WTC11 (cell line): ENCODE measurements around the gene CHPF. TPM values are rescaled to one million over a fixed set of nuclear protein-coding genes. Genes with fewer than 3 reads are reported as not detected.
A peak's percentile ranks its signal among the peaks of the same experiment; 100 is the strongest.

Experiments used
- ATAC-seq: fragments of 200-7000 bp; cut with Tn5 transposase; 2 replicates; pipeline ENCODE4 v1.10.0; 2021; ENCODE audit warnings: mild to moderate bottlenecking, moderate library complexity
- CTCF ChIA-PET: fragments of 300-600 bp; sonication (Branson Sonifier 250); formaldehyde crosslinking; loops from one replicate; lab custom pipeline; 2021; ENCODE audit warnings: antibody characterized with exemption; lab: Charles Lee
- POLR2A ChIA-PET: fragments of 350-600 bp; sonication (Branson Sonifier 250); formaldehyde crosslinking; loops from one replicate; lab custom pipeline; 2021; ENCODE audit warnings: antibody characterized with exemption; lab: Charles Lee
- DNase-seq: peaks from one replicate; pipeline ENCODE4 v3.0.0; 2021; ENCODE audit warnings: low spot score
- H3K27ac Mint-ChIP-seq: 2 replicates; pipeline ENCODE4 v1.8.0; 2021; ENCODE audit warnings: mixed read lengths
- H3K27me3 Mint-ChIP-seq: 2 replicates; pipeline ENCODE4 v1.8.0; 2021; ENCODE audit warnings: low read depth, mild to moderate bottlenecking, moderate library complexity, mixed read lengths
- H3K36me3 Mint-ChIP-seq: 2 replicates; pipeline ENCODE4 v1.8.0; 2021; ENCODE audit warnings: mixed read lengths
- H3K4me1 Mint-ChIP-seq: 2 replicates; pipeline ENCODE4 v1.8.0; 2022; ENCODE audit warnings: mixed read lengths
- H3K4me3 Mint-ChIP-seq: 2 replicates; pipeline ENCODE4 v1.8.0; 2021; ENCODE audit warnings: mild to moderate bottlenecking, moderate library complexity, mixed read lengths
- H3K9me3 Mint-ChIP-seq: 2 replicates; pipeline ENCODE4 v1.8.0; 2021; ENCODE audit warnings: mixed read lengths
- ATF2 ChIP-seq: sonication (generic); formaldehyde crosslinking; IDR thresholded peaks from 2 replicates; pipeline ENCODE4 v1.8.1; 2022; ENCODE audit warnings: low read depth, missing genetic modification reagents, borderline replicate concordance
- CBFB ChIP-seq: sonication (generic); formaldehyde crosslinking; IDR thresholded peaks from 2 replicates; pipeline ENCODE4 v1.8.1; 2022; ENCODE audit warnings: mild to moderate bottlenecking, low read depth, missing genetic modification reagents
- E2F5 ChIP-seq: sonication (generic); formaldehyde crosslinking; IDR thresholded peaks from 2 replicates; pipeline ENCODE4 v1.8.1; 2022; ENCODE audit warnings: mild to moderate bottlenecking, moderate library complexity, missing genetic modification reagents
- ERG ChIP-seq: fragments of 250-450 bp; sonication (Bioruptor Pico); IDR thresholded peaks from 2 replicates; pipeline ENCODE4 v1.8.0; 2021; ENCODE audit warnings: mild to moderate bottlenecking
- FOXP1 ChIP-seq: sonication (generic); formaldehyde crosslinking; IDR thresholded peaks from 2 replicates; pipeline ENCODE4 v1.8.0; 2022; ENCODE audit warnings: missing genetic modification reagents, mild to moderate bottlenecking, moderate library complexity, borderline replicate concordance
- FOXP4 ChIP-seq: sonication (generic); formaldehyde crosslinking; IDR thresholded peaks from 2 replicates; pipeline ENCODE4 v1.8.0; 2022; ENCODE audit warnings: mild to moderate bottlenecking, missing genetic modification reagents
- GRHL2 ChIP-seq: fragments of 250-450 bp; sonication (Bioruptor Pico); IDR thresholded peaks from 2 replicates; pipeline ENCODE4 v1.8.0; 2022; ENCODE audit warnings: mild to moderate bottlenecking, moderate library complexity; ENCODE audit not compliant: insufficient replicate concordance, severe bottlenecking
- IRF2 ChIP-seq: sonication (generic); formaldehyde crosslinking; IDR thresholded peaks from 2 replicates; pipeline ENCODE4 v1.8.0; 2022; ENCODE audit warnings: low read depth, missing genetic modification reagents, borderline replicate concordance
- KAT7 ChIP-seq: sonication (generic); formaldehyde crosslinking; IDR thresholded peaks from 2 replicates; pipeline ENCODE4 v1.8.1; 2023; ENCODE audit warnings: missing genetic modification reagents, mild to moderate bottlenecking, borderline replicate concordance
- MAX ChIP-seq: sonication (generic); formaldehyde crosslinking; IDR thresholded peaks from 2 replicates; pipeline ENCODE4 v1.8.0; 2022; ENCODE audit warnings: mild to moderate bottlenecking, missing genetic modification reagents
- MLX ChIP-seq: sonication (generic); formaldehyde crosslinking; IDR thresholded peaks from 2 replicates; pipeline ENCODE4 v1.8.1; 2023; ENCODE audit warnings: mild to moderate bottlenecking, missing genetic modification reagents, moderate library complexity
- OVOL2 ChIP-seq: fragments of 250-450 bp; sonication (Bioruptor Pico); IDR thresholded peaks from 2 replicates; pipeline ENCODE4 v1.9.0; 2021; ENCODE audit warnings: mild to moderate bottlenecking, borderline replicate concordance
- PRDM15 ChIP-seq: sonication (generic); formaldehyde crosslinking; IDR thresholded peaks from 2 replicates; pipeline ENCODE4 v1.8.0; 2022; ENCODE audit warnings: missing genetic modification reagents
- TEAD4 ChIP-seq: sonication (generic); formaldehyde crosslinking; IDR thresholded peaks from 2 replicates; pipeline ENCODE4 v1.8.0; 2022; ENCODE audit warnings: mild to moderate bottlenecking, missing genetic modification reagents
- ZMAT4 ChIP-seq: fragments of 250-450 bp; sonication (Bioruptor Pico); IDR thresholded peaks from 2 replicates; pipeline ENCODE4 v1.9.0; 2021; ENCODE audit warnings: mild to moderate bottlenecking
- ZNF121 ChIP-seq: sonication (generic); formaldehyde crosslinking; IDR thresholded peaks from 2 replicates; pipeline ENCODE4 v1.8.0; 2023; ENCODE audit warnings: missing genetic modification reagents
- ZNF263 ChIP-seq: sonication (generic); formaldehyde crosslinking; IDR thresholded peaks from 2 replicates; pipeline ENCODE4 v1.8.1; 2022; ENCODE audit warnings: low read depth, mild to moderate bottlenecking, moderate library complexity, missing genetic modification reagents
- ZNF281 ChIP-seq: sonication (generic); formaldehyde crosslinking; IDR thresholded peaks from 2 replicates; pipeline ENCODE4 v1.8.0; 2023; ENCODE audit warnings: mild to moderate bottlenecking, missing genetic modification reagents
- ZNF423 ChIP-seq: fragments of 250-450 bp; sonication (Bioruptor Pico); IDR thresholded peaks from 2 replicates; pipeline ENCODE4 v2.1.2; 2022; ENCODE audit warnings: mild to moderate bottlenecking, moderate library complexity
- total RNA-seq: library from RNA; stranded (reverse); gene quantifications from 3 replicates; pipeline ENCODE4 v1.2.3, GENCODE V29; 2021

Gene CHPF
- total RNA-seq, 1 experiment from 2014 or later: 97.0 TPM

- Mint-ChIP-seq H3K36me3 (peaks cover 10% of the 10 kb centered on the region; the same call in 1 of the 2 replicates), H3K27ac (no peak overlapping the region), H3K4me1 (peaks cover 10% of the 10 kb centered on the region), H3K4me3 (peak overlapping the region; percentile 93), H3K9me3 (no peaks in the 10 kb centered on the region), H3K27me3 (peaks cover 38% of the 10 kb centered on the region)
- DNase-seq (peak; percentile 94), ATAC-seq (peak; percentile 90)
- ChIA-PET POLR2A (interaction anchor here (0.5 to 2.8 kb wide), 6 partner anchors 9 to 45 kb away, joined by 3 to 17 read pairs (median 12); partner anchors contain the start of genes CHPF, INHA, OBSL1 and STK11IP), CTCF (interaction anchor here (0.8 to 3.9 kb wide), 11 partner anchors 8 to 258 kb away, joined by 3 to 35 read pairs (median 5); partner anchors contain the start of genes CHPF, GMPPA and TMEM198)
- TF ChIP-seq ZMAT4 (CRISPR knock-in tag): no peak
- TF ChIP-seq ZNF121 (CRISPR knock-in tag): no peak
- TF ChIP-seq MLX: 0 out of 2 replicates have a peak, but pooled peaks have one; percentile 37
- TF ChIP-seq IRF2 (CRISPR knock-in tag): no peak
- TF ChIP-seq MAX: peak; percentile 93
- no peak for TF ChIP-seq ATF2
- TF ChIP-seq ZNF281 (CRISPR knock-in tag): no peak
- peak; percentile 92 for TF ChIP-seq E2F5 (CRISPR knock-in tag)
- TF ChIP-seq CBFB (CRISPR knock-in tag): peak; percentile 60; the same call in 1 of the 2 replicates
- no peak for TF ChIP-seq TEAD4 (CRISPR knock-in tag)
- no peak for TF ChIP-seq KAT7 (CRISPR knock-in tag)
- no peak for TF ChIP-seq ZNF423 (CRISPR knock-in tag)
- no peak; the same call in 1 of the 2 replicates for TF ChIP-seq ZNF263 (CRISPR knock-in tag)
- TF ChIP-seq FOXP1 (CRISPR knock-in tag): peak; percentile 93
- TF ChIP-seq GRHL2 (CRISPR knock-in tag): no peak
- TF ChIP-seq FOXP4: peak; percentile 86
- TF ChIP-seq PRDM15 (CRISPR knock-in tag): no peak
- no peak for TF ChIP-seq OVOL2 (CRISPR knock-in tag)
- 0 out of 2 replicates have a peak, but pooled peaks have one; percentile 64 for TF ChIP-seq ERG (CRISPR knock-in tag)
Measured at GRCh38 chr2:219552382-219553167, 9.0 kb upstream of the CHPF start.
